GM12864 (cell line): Measurements from ENCODE around the gene KCNQ1.

Source experiments
- DNase-seq: peaks from one replicate; pipeline ENCODE4 v3.0.0-alpha.2; 2011; ENCODE audit warnings: low read depth
- H3K4me3 ChIP-seq: 2 replicates; pipeline ENCODE4 v1.5.1; 2011; ENCODE audit warnings: mild to moderate bottlenecking, low read depth, low read length, control low read depth
- TF ChIP-seq, protein P1 (sequence below): IDR thresholded peaks from 2 replicates; pipeline ENCODE4 v1.5.1; 2011; ENCODE audit warnings: low read depth, mild to moderate bottlenecking, moderate library complexity, low read length, control low read depth, inconsistent platforms; ENCODE audit errors: missing control alignments

The KCNQ1 gene

DNA sequence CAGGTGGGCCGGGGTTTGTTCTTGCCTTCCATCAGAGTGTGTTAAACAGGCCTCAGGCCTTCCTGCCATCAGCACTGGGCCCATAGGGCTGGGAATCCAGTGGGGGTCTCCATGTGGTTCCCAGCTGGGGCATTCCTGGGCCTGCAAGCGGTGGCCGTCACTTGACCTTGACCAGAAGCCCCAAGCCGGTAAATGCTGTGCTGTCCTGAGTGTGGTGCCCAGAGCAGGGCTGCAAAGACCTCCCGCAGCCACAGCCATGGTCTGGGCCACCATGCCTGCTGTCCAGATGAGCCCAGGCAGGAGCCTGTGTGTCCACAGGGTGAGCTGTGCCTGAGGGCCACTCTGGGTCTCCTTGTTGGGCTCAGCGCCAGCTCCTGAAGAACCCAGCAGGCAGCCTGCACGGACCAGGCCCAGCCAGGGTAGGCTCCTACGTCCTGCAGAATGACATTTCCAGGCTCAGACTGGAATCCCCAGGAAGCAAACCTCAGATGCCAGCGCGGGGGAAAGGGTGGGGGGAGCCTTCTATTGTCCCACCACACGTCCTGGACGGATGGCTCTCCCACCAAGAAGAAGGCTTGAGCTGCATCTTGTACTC, 137.6 kb downstream of the KCNQ1 start:
- no peak overlapping the region for H3K4me3 ChIP-seq
- TF ChIP-seq, protein P1, sequence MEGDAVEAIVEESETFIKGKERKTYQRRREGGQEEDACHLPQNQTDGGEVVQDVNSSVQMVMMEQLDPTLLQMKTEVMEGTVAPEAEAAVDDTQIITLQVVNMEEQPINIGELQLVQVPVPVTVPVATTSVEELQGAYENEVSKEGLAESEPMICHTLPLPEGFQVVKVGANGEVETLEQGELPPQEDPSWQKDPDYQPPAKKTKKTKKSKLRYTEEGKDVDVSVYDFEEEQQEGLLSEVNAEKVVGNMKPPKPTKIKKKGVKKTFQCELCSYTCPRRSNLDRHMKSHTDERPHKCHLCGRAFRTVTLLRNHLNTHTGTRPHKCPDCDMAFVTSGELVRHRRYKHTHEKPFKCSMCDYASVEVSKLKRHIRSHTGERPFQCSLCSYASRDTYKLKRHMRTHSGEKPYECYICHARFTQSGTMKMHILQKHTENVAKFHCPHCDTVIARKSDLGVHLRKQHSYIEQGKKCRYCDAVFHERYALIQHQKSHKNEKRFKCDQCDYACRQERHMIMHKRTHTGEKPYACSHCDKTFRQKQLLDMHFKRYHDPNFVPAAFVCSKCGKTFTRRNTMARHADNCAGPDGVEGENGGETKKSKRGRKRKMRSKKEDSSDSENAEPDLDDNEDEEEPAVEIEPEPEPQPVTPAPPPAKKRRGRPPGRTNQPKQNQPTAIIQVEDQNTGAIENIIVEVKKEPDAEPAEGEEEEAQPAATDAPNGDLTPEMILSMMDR: no peak
- DNase-seq: no peak

DNA sequence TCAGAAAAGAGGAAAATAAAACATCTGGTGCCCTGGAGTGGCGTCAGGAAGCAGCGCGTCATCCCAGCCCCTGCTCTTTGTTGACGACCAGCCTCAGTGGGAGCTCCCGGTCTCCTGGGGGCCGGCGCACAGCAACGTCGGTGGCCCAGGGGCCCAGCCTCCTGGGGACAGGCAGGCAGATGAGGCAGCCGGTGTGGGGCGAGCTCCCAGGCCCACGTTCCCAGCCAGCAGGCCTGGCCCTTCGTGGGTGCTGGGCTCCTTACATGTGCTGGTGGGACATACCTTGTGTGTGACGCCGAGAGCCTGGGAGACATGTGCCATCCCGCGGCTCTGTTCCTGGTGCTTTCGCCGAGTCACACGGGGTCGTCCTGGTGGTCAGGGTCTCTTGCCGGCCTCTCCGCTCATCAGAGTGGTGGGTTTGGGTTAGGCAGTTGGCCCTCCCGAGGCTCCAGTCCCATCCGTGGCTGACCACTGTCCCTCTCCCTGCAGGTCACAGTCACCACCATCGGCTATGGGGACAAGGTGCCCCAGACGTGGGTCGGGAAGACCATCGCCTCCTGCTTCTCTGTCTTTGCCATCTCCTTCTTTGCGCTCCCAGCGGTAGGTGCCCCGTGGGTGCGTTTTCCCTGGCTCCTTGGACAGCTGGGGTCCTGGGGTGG, 138.3 kb downstream of the KCNQ1 start:
- TF ChIP-seq, protein P1: no peak
- H3K4me3 ChIP-seq: no peak overlapping the region
- no peak for DNase-seq

DNA sequence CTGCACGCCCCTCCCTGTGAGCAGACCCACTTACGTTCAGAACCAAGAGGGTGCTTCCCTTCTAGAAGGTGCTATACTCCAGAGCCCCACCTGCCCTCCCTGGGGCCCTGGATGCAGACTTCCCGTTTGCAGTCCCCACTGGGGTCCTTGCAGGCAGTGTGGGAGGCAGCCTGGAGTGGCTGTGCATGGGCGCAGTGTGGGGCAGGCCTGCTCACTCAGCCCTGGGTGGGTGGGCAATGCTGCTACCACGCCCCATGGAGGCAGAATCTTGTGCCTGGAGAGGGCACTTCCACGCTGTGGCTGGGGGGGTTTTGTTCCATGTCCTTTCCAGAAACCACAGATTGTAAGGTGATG, 138.8 kb downstream of the KCNQ1 start:
- TF ChIP-seq, protein P1: no peak
- DNase-seq: no peak
- no peak overlapping the region for H3K4me3 ChIP-seq

DNA sequence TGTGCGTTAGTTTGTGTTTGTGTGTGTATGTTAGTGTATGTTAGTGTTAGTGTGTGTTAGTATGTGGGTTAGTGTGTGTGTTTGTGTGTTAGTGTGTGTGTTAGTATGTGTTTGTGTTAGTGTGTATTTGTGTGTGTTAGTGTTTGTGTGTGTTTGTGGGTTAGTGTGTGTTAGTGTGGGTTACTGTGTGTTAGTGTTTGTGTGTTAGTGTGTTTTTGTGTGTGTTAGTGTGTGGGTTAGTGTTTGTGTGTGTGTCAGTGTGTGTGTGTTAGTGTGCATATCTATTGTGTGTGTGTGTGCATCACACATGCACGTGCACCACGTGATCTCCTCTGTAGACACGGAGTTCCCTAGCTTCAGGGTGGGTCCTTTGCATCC, 139.6 kb downstream of the KCNQ1 start:
- H3K4me3 ChIP-seq: no peak overlapping the region
- TF ChIP-seq, protein P1: no peak
- DNase-seq: no peak

DNA sequence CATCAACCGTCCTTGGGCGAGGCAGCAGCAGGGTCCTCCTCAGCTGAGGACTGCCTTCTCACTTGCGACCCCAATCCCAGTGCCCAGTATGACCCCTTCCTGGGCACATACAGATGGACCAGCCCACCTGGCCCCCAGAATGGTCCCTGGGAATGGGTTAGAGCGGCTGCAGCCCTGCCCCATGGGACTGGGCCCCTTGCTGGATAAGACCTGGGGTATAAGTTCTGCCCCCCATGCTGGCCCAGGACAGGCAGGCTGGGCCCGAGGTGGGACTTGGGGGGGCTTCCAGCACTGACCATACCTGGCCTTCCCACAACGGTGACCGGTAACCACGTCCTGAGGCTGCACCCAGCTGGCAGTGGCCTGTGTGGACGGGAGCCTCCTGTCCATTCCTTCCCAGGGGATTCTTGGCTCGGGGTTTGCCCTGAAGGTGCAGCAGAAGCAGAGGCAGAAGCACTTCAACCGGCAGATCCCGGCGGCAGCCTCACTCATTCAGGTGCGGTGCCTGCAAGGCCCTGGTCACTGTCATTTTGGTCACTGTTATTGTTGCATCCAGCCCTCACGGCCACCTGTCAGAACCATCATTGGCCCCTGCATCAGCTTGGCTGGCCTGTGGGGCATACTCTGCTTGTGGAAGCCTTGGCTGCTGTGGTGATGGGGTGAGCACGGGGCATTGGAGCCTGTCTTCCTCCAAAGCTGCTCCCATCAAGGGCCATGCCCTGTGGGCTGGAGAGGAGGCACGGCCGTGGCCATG, 140.2 kb downstream of the KCNQ1 start:
- H3K4me3 ChIP-seq: no peak overlapping the region
- DNase-seq: no peak
- TF ChIP-seq, protein P1: no peak

DNA sequence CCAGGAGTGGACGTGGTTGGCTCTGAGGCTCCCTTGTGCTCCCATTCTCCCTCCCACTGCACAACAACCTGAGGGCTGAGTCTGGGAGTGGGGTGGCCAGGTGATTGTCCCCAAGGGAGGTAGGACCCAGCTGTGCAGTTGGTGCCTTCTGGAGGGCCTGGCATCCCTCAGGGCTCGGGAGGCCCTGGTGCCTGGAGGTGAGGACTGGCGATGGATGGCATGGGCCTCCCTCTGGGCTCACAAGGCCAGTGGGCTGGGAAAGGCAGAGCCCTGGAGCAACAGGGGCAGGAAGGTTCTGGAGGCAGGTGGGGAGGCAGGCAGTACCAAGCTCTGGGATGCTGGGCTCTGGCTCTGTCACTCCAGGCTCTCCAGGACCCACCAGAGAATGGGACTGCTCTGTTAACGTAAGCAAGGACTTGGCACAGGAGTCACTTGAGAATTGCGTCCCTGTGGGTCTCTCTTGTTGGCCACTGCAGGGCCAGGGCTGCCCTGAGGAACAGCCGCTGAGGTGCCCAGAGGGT, 140.8 kb downstream of the KCNQ1 start:
- DNase-seq: no peak
- TF ChIP-seq, protein P1: no peak
- no peak overlapping the region for H3K4me3 ChIP-seq
